Effector memory CD4-positive, alpha-beta T cell (primary cell): ENCODE results near the gene GRIN2C.

Source experiments
- DNase-seq, 3 donors: peaks; one replicate each; pipeline ENCODE4 v3.0.0-alpha.2; 2020
- H3K27ac ChIP-seq: 2 replicates; pipeline ENCODE4 v1.7.0; 2013; ENCODE audit warnings: mild to moderate bottlenecking, low read length, moderate library complexity; ENCODE audit not compliant: insufficient read depth, poor library complexity, severe bottlenecking
- H3K27me3 ChIP-seq: replicated peaks from 2 replicates; pipeline ENCODE4 v1.7.0; 2013; ENCODE audit warnings: mild to moderate bottlenecking, low read length; ENCODE audit not compliant: insufficient read depth, control insufficient read depth, poor library complexity, severe bottlenecking
- H3K36me3 ChIP-seq: 2 replicates; pipeline ENCODE4 v1.7.0; 2013; ENCODE audit warnings: mild to moderate bottlenecking, low read length, moderate library complexity; ENCODE audit not compliant: control insufficient read depth, insufficient read depth
- H3K4me1 ChIP-seq: 2 replicates; pipeline ENCODE4 v1.7.0; 2013; ENCODE audit warnings: low read length, mild to moderate bottlenecking; ENCODE audit not compliant: control insufficient read depth, insufficient read depth, poor library complexity, severe bottlenecking
- H3K4me3 ChIP-seq: 2 replicates; pipeline ENCODE4 v1.7.0; 2013; ENCODE audit warnings: low read length, low read depth, mild to moderate bottlenecking; ENCODE audit not compliant: insufficient read depth, poor library complexity, severe bottlenecking
- H3K9me3 ChIP-seq: 2 replicates; pipeline ENCODE4 v1.7.0; 2013; ENCODE audit warnings: mild to moderate bottlenecking, low read length, moderate library complexity; ENCODE audit not compliant: control insufficient read depth

The GRIN2C gene

GRCh38 chr17:74898376-74898946 is 38.8 kb upstream of the GRIN2C start:
- no peak overlapping the region for H3K4me3 ChIP-seq
- no peak for DNase-seq
- H3K27me3 ChIP-seq: peaks cover 9% of the 10 kb centered on the region
- H3K27ac ChIP-seq: no peak overlapping the region
- no peaks in the 10 kb centered on the region for H3K36me3 ChIP-seq
- H3K4me1 ChIP-seq: peaks cover 3% of the 10 kb centered on the region
- H3K9me3 ChIP-seq: no peaks in the 10 kb centered on the region

GRCh38 chr17:74893936-74894671 is 34.4 kb upstream of the GRIN2C start:
- Histone ChIP-seq H3K36me3 (no peaks in the 10 kb centered on the region), H3K4me3 (no peak overlapping the region), H3K4me1 (peaks cover 9% of the 10 kb centered on the region), H3K27ac (no peak overlapping the region), H3K27me3 (peaks cover 21% of the 10 kb centered on the region), H3K9me3 (no peaks in the 10 kb centered on the region)
- DNase-seq: no peak

DNA sequence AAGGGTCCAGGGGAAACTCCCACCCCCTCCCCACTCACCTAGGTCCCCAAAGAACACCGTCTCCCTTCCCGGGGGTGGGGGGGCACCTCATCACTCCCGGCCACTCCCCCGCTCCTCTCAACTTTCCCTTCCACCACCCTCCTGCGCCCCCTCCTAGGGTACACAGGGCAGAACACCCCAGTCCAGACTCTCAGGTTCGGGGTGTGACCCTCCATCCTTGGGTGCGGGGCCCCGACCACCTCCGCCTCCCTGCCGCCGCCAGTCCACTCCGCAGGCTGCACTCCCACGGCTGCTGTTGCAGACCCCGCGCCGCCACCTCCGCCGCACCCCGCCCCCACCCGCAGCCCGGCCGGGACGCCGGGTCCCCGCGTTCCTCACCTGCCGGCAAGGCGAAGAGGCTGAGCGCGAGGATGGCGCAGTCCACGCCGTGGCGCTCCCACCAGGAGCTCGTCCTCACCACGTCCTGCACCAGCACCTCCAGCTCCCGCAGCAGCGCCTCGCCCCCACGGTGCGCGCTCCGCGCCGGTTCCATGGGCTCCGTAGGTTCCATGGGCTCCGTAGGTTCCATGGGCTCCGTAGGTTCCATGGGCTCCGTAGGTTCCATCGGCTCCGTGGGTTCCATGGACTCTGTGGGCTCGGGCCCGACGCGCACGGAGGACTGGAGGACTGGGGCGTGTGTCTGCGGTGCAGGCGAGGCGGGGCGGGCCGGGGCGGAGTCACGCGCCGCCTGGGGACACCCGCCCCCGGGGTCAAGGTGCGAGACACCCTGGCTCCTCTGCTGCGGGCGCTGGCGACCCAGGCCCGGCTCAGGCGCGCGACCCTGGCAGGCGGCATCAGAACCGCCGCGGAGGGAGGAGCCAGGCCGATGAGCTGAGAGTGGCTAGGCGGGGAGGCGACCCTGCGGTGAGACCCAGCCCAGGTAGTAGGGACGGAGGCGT is 33.6 kb upstream of the GRIN2C start, which contains the start of gene FADS6:
TSS of gene FADS6 (minus strand) at position 660 of the 938 bp plus-strand sequence. CDS start at position 622, 38 bp downstream.
- Histone ChIP-seq H3K36me3 (no peaks in the 10 kb centered on the region), H3K9me3 (no peaks in the 10 kb centered on the region), H3K27me3 (peaks cover 21% of the 10 kb centered on the region), H3K27ac (no peak within 1 kb of the TSS), H3K4me1 (peaks cover 9% of the 10 kb centered on the region), H3K4me3 (peak within 1 kb of the TSS; percentile 42)
- no peak for DNase-seq

DNA sequence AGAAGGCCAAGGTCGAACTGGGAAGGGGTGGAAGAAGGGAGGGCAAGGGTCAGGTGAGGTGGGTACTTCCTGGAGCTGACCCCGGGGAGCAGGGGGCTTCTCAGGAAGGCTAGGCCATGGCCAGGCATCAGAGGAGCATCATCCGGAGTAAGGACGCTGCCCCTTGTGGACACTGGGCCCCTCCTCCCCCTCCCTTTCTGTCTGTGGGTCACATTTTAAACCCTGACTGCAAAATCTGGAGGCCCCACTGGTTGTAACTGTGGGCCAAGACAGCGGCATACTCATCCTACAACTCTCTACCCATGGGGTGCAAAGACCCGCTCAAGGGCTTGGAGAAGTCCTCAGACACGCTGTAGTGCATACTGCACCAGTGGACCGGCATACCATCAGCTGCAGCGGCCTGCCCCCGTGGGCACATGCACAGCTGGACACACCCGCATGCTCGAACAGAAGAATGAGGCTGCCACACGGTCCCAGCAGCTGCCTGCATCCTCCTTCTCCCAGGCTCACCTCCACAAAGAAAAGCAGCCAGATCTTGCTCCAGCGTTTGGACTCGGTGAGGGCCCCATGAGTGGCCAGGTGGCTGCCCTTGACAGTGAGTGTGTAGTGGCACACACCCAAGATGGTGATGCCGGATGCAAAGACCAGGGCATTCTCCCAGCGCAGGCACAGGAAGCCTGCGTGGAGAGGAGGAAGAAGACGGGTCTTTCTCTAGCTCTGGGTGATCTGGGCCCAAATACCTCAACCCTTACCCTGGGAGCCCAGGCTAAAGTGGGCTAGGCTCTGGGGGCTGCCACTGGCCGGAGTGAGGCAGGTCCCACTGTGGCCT is 32.5 kb upstream of the GRIN2C start:
- Histone ChIP-seq H3K27me3 (peaks cover 21% of the 10 kb centered on the region), H3K4me3 (no peak overlapping the region), H3K9me3 (no peaks in the 10 kb centered on the region), H3K36me3 (no peaks in the 10 kb centered on the region), H3K27ac (no peak overlapping the region), H3K4me1 (peaks cover 9% of the 10 kb centered on the region)
- DNase-seq: no peak

GRCh38 chr17:74890554-74890953 is 30.9 kb upstream of the GRIN2C start:
- H3K4me3 ChIP-seq: no peak overlapping the region
- no peak overlapping the region for H3K27ac ChIP-seq
- H3K4me1 ChIP-seq: peaks cover 9% of the 10 kb centered on the region
- H3K27me3 ChIP-seq: peaks cover 21% of the 10 kb centered on the region
- DNase-seq: no peak
- no peaks in the 10 kb centered on the region for H3K36me3 ChIP-seq
- H3K9me3 ChIP-seq: no peaks in the 10 kb centered on the region

DNA sequence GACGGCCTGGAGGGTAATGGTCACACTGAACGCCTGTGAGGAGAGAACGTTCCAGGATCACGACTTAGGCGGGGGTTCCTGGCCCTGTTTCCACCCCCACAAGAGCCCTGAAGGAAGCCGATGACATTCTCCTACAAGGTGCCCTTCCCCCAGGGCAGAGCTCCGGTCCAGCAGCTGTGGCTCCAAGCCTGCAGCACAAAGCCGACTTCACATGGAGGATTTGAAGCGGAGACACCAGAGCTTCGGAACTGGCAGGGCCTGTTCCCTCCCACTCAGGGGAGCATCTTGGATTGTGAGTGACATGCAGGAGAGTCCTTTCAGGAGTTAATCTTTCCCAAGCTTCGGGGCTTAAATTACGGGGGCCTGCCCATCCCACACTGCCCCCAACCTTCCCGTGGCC is 28.8 kb upstream of the GRIN2C start:
- H3K4me1 ChIP-seq: peaks cover 7% of the 10 kb centered on the region
- no peak overlapping the region for H3K27ac ChIP-seq
- no peaks in the 10 kb centered on the region for H3K36me3 ChIP-seq
- H3K4me3 ChIP-seq: no peak overlapping the region
- no peak for DNase-seq
- H3K9me3 ChIP-seq: no peaks in the 10 kb centered on the region
- peaks cover 12% of the 10 kb centered on the region for H3K27me3 ChIP-seq

DNA sequence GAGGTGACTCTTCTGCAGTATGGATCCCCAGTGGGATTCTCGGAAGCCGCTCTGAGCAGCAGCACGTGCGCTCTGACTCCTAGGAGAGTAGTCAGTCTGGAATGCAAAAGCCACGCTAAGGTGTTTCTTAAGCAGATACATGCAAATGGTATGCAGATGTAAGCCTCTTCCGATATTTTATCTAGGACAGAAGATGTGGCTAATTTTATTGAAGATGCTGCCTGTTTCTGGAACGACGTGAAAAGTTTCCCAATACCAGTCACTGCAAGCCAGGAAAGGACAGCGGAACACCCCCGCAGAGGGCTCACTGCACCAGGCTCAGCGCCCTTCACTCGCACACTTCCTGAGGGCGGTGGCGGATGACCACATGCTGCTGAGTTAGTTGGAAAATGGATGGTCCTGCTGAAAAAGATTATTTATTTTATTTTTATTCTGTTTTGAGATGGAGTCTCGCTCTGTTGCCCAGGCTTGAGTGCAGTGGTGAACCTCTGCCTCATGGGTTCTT is 23.6 kb upstream of the GRIN2C start:
- no peak for DNase-seq
- H3K27ac ChIP-seq: no peak overlapping the region
- no peak overlapping the region for H3K4me3 ChIP-seq
- no peaks in the 10 kb centered on the region for H3K4me1 ChIP-seq
- no peaks in the 10 kb centered on the region for H3K9me3 ChIP-seq
- H3K27me3 ChIP-seq: no peaks in the 10 kb centered on the region
- no peaks in the 10 kb centered on the region for H3K36me3 ChIP-seq

DNA sequence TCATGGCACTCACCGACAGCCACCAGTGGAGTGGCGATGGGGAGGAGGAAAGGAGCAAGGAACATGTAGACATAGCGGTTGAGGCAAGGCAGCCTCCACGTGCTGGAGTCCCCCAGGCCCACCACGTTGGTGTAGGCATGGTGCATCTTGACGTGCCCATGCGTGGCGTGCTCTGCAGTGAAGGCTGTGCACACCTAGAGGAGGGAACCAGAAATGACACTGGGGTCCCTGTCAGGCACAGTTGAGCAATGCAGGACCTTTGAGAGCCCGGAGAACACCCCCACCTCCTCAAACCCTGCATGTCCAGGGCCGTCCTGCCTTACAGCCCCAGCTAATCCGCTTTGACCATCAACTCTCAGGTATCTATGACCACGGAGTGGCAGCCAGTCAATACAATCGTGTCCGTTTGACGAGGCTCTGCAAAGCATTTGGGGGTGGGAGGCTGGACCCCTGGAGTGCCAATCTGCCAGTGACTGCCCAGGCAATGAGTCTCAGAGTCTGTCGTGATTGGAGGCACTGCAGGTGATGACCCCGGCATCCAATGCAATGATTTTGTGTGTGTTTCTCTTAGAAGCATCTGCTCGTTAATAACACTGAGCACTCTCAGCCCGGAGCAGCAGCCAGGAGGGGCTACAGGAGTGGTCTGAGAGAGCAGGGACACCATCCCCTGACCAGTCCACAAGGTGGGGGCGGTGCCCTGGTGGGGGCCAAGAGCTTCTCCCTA is 23.0 kb upstream of the GRIN2C start:
- DNase-seq: no peak
- Histone ChIP-seq H3K4me3 (no peak overlapping the region), H3K9me3 (no peaks in the 10 kb centered on the region), H3K27ac (no peak overlapping the region), H3K4me1 (no peaks in the 10 kb centered on the region), H3K36me3 (no peaks in the 10 kb centered on the region), H3K27me3 (no peaks in the 10 kb centered on the region)

DNA sequence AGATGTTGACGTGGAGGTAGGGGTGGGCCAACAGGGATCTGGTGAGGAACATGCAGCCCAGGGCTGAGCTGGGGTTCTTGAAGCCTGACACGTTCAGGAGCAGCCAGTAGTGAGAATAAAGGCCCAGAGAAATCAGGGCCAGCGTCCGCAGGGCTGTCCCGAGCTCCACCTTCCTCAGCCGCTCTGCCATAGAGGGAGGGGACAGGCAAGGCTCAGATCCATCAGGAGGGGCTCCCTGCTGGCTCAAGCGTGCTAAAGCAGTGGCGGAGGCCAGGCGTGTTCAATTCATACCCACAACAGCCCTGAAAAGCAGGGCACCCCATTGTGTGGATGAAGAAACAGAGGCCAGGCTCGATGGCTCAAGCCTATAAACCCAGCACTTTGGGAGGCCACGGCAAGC is 21.4 kb upstream of the GRIN2C start:
- no peak for DNase-seq
- Histone ChIP-seq H3K4me3 (no peak overlapping the region), H3K27me3 (no peaks in the 10 kb centered on the region), H3K36me3 (no peaks in the 10 kb centered on the region), H3K9me3 (no peaks in the 10 kb centered on the region), H3K27ac (no peak overlapping the region), H3K4me1 (no peaks in the 10 kb centered on the region)
